K562 (cell line): ENCODE data around the gene ATP6V0A1. TPM values are rescaled to one million over a fixed set of nuclear protein-coding genes. Genes with fewer than 3 reads are reported as not detected.

Source experiments
- CBX3 ChIP-seq, 2 experiments: IDR thresholded peaks; 1 replicate in 1 of 2; 2 replicates in 1 of 2; pipeline ENCODE4 v1.6.1; 2012; ENCODE audit warnings: inconsistent platforms in 2 of 2, low read length in 2 of 2, borderline replicate concordance in 1 of 2, control low read depth in 1 of 2
- CREB3L1 ChIP-seq: fragments of 450-650 bp; IDR thresholded peaks from 2 replicates; pipeline ENCODE4 v1.6.1; 2014; ENCODE audit warnings: low read depth, mild to moderate bottlenecking, moderate library complexity, borderline replicate concordance
- E2F6 ChIP-seq, 2 experiments: IDR thresholded peaks; 2 replicates each; pipeline ENCODE4 v1.6.1; 2011; ENCODE audit warnings: borderline replicate concordance in 1 of 2, control low read depth in 1 of 2, low read depth in 1 of 2, low read length in 1 of 2, mild to moderate bottlenecking in 1 of 2, mixed read lengths in 1 of 2, moderate library complexity in 1 of 2; ENCODE audit not compliant: insufficient read depth in 1 of 2, insufficient read length in 1 of 2, poor library complexity in 1 of 2, severe bottlenecking in 1 of 2; ENCODE audit errors: extremely low read depth in 1 of 2
- FOXK1 ChIP-seq: sonication (generic); formaldehyde crosslinking; IDR thresholded peaks from 2 replicates; pipeline ENCODE4 v1.8.0; 2022; ENCODE audit warnings: missing genetic modification reagents, mild to moderate bottlenecking, borderline replicate concordance
- GABPB1 ChIP-seq: sonication (generic); formaldehyde crosslinking; IDR thresholded peaks from 2 replicates; pipeline ENCODE4 v1.8.0; 2022; ENCODE audit warnings: mild to moderate bottlenecking, missing genetic modification reagents
- HDAC2 ChIP-seq: fragments of 450-650 bp; IDR thresholded peaks from 2 replicates; pipeline ENCODE4 v1.6.1; 2016; ENCODE audit warnings: mild to moderate bottlenecking
- HDAC6 ChIP-seq: IDR thresholded peaks from 2 replicates; pipeline ENCODE4 v1.6.1; 2012; ENCODE audit warnings: low read depth, mild to moderate bottlenecking, control low read depth, inconsistent platforms, low read length, moderate library complexity
- LCOR ChIP-seq: sonication (generic); formaldehyde crosslinking; IDR thresholded peaks from 2 replicates; pipeline ENCODE4 v1.8.0; 2022; ENCODE audit warnings: mild to moderate bottlenecking, missing genetic modification reagents
- MBD2 ChIP-seq: sonication (generic); IDR thresholded peaks from 2 replicates; pipeline ENCODE4 v1.6.1; 2016; ENCODE audit warnings: low read depth, borderline replicate concordance
- MTA3 ChIP-seq: fragments of 450-650 bp; formaldehyde crosslinking; IDR thresholded peaks from 2 replicates; pipeline ENCODE4 v1.6.1; 2017; ENCODE audit warnings: mild to moderate bottlenecking, borderline replicate concordance
- ZBTB17 ChIP-seq: fragments of 450-650 bp; formaldehyde crosslinking; IDR thresholded peaks from 2 replicates; pipeline ENCODE4 v1.4.0; 2020; ENCODE audit warnings: mild to moderate bottlenecking
- ZBTB8A ChIP-seq: fragments of 450-650 bp; IDR thresholded peaks from 2 replicates; pipeline ENCODE4 v1.6.1; 2018; ENCODE audit warnings: mild to moderate bottlenecking, moderate library complexity; ENCODE audit not compliant: partially characterized antibody
- ZFP30 ChIP-seq: fragments of 250-450 bp; sonication (Bioruptor Pico); IDR thresholded peaks from 2 replicates; pipeline ENCODE4 v1.8.0; 2022; ENCODE audit warnings: moderate library complexity, mild to moderate bottlenecking, inconsistent platforms, borderline replicate concordance
- ZNF146 ChIP-seq: IDR thresholded peaks from one replicate; pipeline ENCODE4 v1.6.1; 2018; ENCODE audit warnings: missing compliant biosample characterization; ENCODE audit not compliant: unreplicated experiment
- ZNF407 ChIP-seq: fragments of 450-650 bp; IDR thresholded peaks from 2 replicates; pipeline ENCODE4 v1.6.1; 2016; ENCODE audit warnings: low read depth
- ZNF445 ChIP-seq: fragments of 250-450 bp; sonication (Bioruptor Pico); IDR thresholded peaks from 2 replicates; pipeline ENCODE4 v1.4.0; 2020; ENCODE audit warnings: low read depth, mild to moderate bottlenecking, moderate library complexity
- ZNF644 ChIP-seq: fragments of 200-800 bp; sonication (Bioruptor generic); IDR thresholded peaks from 2 replicates; pipeline ENCODE4 v1.6.1; 2016; ENCODE audit warnings: low read depth, missing genetic modification characterization, missing compliant biosample characterization
- polyA plus RNA-seq, 8 experiments: library from polyadenylated mRNA; depleted of rRNA in 4 of 8; stranded (reverse) in 5 of 8; unstranded in 3 of 8; fragments of >200 nt; fragmentation: Nextera tagmentation in 2 of 8; fragmentation: Illumina TruSeq in 1 of 8; extraction: Ambion mirVana in 2 of 8; extraction: Trizol in 1 of 8; gene quantifications; 2 replicates each; pipeline versions ENCODE4 v1.2.1 to v1.2.3, GENCODE V29; 2011 to 2014; ENCODE audit warnings: inconsistent platforms in 1 of 8, missing spikeins in 1 of 8
- total RNA-seq, 7 experiments: library from RNA; depleted of rRNA in 6 of 7; stranded (reverse); fragments of >200 nt in 6 of 7; fragmentation: Illumina TruSeq in 2 of 7; extraction: Trizol in 2 of 7; gene quantifications; 2 replicates each; pipeline versions ENCODE4 v1.2.1 to v1.2.3, GENCODE V29; 2011 to 2021; ENCODE audit warnings: low replicate concordance in 1 of 7

The ATP6V0A1 gene
- total and polyA plus RNA-seq, 9 of the 15 experiments (the other 6 are each of a cell fraction or from before 2014, with no cell fraction given) = 11.8 to 158 (median 75.5) TPM

- 0 out of 2 replicates have a peak, but pooled peaks have one; percentile 9 for TF ChIP-seq LCOR
- TF ChIP-seq ZNF407 = peak; percentile 99
- no peak for TF ChIP-seq HDAC6
- TF ChIP-seq CREB3L1 = peak; percentile 96
- TF ChIP-seq E2F6 (IDR thresholded peaks at IDR 0.05; ENCODE audit: borderline replicate concordance in 1 of 2, extremely low read depth in 1 of 2, insufficient read depth in 1 of 2, insufficient read length in 1 of 2, low read depth in 1 of 2, low read length in 1 of 2, poor library complexity in 1 of 2, severe bottlenecking in 1 of 2) = no peak
- peak; percentile 96 for TF ChIP-seq GABPB1 (CRISPR knock-in tag)
- TF ChIP-seq ZBTB17 (CRISPR knock-in tag) = no peak
- no peak for TF ChIP-seq ZNF445
- peak; percentile 95; the same call in 1 of the 2 replicates for TF ChIP-seq HDAC2
- no peak for TF ChIP-seq ZFP30
- no peak for TF ChIP-seq CBX3 (IDR thresholded peaks at IDR 0.05; ENCODE audit: borderline replicate concordance in 1 of 2, low read length in 2 of 2)
- peak; percentile 60; the same call in 1 of the 2 replicates for TF ChIP-seq MBD2
- 0 out of 2 replicates have a peak, but pooled peaks have one; percentile 14 for TF ChIP-seq FOXK1
- peak; percentile 99 for TF ChIP-seq MTA3
- 0 out of 2 replicates have a peak, but pooled peaks have one; percentile 68 for TF ChIP-seq ZNF644
- no peak for TF ChIP-seq ZBTB8A
- TF ChIP-seq ZNF146 (CRISPR knock-in tag) = no peak
Observed at GRCh38 chr17:42561897-42562387, 103.3 kb downstream of the ATP6V0A1 start, which contains the start of gene COASY (continued).
